SK-N-MC (cell line): Measurements from ENCODE around the gene KAT6B.
"Not testable (repeated sequence)": the region's sequence is repeated elsewhere in the genome, so short reads cannot be mapped to it uniquely, and the experiment has no call there.

ENCODE experiments used
- EZH2 ChIP-seq: fragments of 200-600 bp; sonication (generic); IDR thresholded peaks from one replicate; pipeline ENCODE4 v1.6.1; 2017; ENCODE audit warnings: antibody characterized with exemption
- FOXP2 ChIP-seq: optimal IDR thresholded peaks from 2 replicates; pipeline ENCODE3; 2011; ENCODE audit warnings: mild to moderate bottlenecking, moderate library complexity; ENCODE audit not compliant: insufficient read depth; ENCODE audit errors: extremely low read length, control extremely low read depth
- POLR2AphosphoS5 ChIP-seq: IDR thresholded peaks from 2 replicates; pipeline ENCODE4 v1.6.1; 2012; ENCODE audit warnings: mild to moderate bottlenecking, low read depth, low read length, borderline replicate concordance

- TF ChIP-seq FOXP2, POLR2AphosphoS5, EZH2: not testable (repeated sequence)
Observed at GRCh38 chr10:75055896-75056406, 229.6 kb downstream of the KAT6B start.
